ENCODE results near the gene AQP12A. TPM values are rescaled to one million over a fixed set of nuclear protein-coding genes. Genes with fewer than 3 reads are reported as not detected.

The AQP12A gene
- polyA plus RNA-seq, 3 donors: 105 TPM; not detected in 2

DNA sequence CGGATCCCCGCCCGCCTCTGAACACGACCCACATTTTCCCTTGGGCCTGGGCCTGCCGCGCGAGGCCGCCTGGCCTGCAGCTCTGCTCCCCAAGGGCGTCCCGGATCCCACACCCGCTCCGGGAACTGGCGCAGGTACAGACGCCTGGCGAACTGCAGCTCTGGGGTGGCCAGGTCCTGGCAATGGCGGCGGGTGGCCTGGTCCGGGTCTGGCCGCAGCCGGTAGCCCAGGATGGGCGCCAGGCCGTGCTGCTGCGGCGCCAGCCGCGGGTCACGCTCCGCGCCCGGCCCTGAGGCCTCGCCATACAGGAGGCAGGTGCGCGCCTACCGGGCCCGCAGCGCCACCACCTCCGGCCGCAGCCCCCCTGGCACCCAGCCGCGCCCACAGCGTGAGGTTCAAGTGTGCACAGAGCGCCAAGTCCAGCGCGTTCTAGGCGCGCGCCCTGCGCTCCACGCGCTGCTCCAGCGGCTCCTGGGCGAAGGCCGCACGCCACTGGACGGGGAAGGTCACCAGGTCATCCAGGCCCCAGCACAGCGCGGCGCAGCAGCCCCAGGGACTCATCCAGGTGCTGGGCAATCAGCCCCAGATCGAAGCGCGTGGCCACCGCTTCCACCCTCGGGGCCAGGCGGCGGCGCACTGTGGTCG is 9.5 kb downstream of the AQP12A start:
- H3K27ac ChIP-seq (ENCODE audit: low read depth, low read length): no peak overlapping the region
- WGBS, 3 donors: 86 to 88% (median 86%) methylated on average over 55 to 67 of the region's 67 CpGs

DNA sequence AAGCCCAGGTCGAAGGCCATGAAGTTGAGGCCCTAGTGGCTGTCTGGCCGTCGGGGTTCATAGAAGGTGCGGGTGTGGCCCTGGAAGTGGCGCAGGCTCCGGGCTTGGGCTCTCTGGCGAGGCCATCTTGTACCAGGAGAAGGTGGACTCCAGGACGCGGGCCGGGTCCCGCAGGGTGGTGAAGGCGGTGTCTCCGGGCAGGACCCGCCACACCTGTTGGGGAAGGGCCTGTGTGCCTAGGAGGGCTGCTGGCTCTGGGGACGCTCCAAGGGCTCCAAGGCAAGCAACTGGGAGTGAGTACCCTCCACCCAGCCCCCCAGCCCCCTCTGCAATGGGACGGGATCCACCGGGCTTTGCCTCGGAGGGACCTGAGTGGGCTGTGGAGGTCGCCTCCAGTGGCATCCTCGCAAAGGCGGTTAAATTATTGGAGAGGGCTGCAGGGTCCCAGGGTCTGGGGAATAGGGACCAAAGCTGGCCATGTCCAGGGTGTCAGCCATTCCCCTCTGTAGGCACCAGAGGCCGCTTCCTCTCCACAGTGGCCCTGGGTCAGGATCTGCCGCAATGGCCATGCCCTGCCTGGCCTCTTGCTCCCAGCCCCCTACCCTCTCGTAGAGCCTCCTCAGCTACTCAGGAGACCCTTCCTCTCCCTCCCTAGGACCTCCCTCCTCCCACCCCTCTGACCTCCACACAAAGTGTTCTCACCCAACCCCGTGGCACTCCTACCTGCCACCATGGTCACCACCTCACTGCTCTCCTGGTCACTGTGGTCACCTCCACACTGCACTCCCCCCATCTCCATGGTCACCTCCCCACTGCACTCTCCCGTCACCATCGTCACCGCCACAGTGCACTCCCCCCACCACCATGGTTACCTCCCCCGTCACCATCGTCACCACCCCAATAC is 10.3 kb downstream of the AQP12A start:
- no peak overlapping the region for H3K27ac ChIP-seq (ENCODE audit: low read depth, low read length)
- 82 to 92% (median 90%) methylated on average over 26 to 30 of the region's 30 CpGs for WGBS, 3 donors

DNA sequence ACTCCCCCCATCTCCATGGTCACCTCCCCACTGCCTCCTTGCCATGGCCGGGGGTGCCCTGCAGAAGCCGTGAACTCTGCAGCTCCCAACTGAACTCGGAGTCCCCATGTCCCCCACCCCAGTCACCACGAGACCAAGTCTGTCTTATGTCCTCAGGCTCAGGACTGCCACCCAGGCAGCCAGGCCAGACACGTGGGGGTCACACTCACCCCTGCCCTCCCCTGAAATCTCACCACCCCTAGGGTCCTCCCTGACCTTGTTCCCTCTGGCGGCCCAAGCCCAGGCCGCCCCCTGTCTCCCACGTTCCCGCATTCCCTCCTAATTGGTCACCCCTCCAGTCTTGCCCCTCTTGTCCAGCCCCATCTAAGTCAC is 11.0 kb downstream of the AQP12A start:
- H3K27ac ChIP-seq (ENCODE audit: low read depth, low read length): no peak overlapping the region
- WGBS, 3 donors: 83 to 84% (median 84%) methylated on average over 9 of the region's 9 CpGs

DNA sequence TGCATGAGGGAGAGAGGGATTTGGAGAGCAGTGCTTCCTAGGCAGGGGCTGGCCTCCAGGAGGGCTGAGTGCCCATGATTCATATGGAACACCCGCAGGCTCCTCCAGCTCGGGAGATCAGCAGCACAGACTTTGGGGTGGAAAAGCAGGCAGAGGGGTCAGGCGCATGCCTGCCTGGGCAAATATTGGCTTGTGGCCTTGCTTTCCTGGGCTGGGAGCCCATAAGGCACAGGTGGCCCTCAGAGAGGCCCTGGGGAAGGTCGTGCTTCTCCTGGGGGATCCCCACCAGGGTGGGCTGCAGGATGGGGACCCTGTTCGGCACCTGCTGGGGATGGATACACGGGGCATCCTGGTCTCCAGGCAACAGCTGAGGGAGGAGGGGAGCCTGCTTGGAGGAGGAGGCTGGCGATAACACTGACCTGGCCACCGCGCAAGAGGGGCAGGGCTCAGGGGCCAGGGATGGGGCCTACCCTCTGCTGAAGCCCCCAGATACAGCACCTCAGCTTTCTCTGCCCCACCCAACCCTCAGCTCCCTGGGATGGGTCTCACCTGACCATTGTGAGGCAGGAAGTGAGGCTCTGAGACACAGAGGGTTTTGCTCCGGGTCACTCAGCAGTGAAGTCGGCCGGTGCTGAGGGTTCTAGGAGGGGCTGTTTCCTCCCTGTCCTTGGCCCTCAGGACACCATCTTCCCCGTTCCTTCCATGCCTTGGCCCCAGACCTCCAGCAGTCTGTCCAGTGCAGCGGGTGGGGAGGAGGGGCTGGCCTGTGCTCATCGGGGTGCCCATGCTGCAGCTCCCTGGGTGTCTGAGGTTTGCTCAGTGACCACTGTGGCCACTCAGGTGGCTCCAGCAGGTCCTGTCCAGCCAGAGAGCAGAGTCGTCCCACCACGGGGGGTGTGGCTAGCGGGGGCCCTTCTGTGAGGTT is 12.0 kb downstream of the AQP12A start:
- 47 to 76% (median 64%) methylated on average over 17 to 18 of the region's 18 CpGs for whole genome bisulfite sequencing, 3 donors
- H3K27ac ChIP-seq (ENCODE audit: low read depth, low read length): no peak overlapping the region

DNA sequence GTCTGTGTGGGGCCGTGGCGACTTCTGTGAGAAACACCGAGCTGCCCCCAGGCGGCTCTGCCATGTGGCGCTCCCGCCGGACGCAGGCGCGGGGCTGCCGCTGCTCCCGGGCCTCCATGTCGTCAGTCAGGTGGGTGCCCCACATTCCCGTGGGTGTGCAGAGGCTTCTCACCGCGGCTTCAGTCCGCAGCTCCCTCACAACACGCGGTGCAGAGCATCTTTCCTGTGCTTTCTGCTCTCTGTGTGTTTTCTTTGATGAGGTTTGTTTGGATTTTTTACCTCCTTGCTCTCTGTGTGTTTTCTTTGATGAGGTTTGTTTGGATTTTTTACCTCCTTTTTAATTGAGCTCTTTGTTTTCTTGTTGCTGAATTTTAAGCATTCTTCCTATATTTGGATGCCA is 13.0 kb downstream of the AQP12A start:
- H3K27ac ChIP-seq (ENCODE audit: low read depth, low read length): no peak overlapping the region
- WGBS, 3 donors: 70 to 74% (median 71%) methylated on average over 19 of the region's 19 CpGs

DNA sequence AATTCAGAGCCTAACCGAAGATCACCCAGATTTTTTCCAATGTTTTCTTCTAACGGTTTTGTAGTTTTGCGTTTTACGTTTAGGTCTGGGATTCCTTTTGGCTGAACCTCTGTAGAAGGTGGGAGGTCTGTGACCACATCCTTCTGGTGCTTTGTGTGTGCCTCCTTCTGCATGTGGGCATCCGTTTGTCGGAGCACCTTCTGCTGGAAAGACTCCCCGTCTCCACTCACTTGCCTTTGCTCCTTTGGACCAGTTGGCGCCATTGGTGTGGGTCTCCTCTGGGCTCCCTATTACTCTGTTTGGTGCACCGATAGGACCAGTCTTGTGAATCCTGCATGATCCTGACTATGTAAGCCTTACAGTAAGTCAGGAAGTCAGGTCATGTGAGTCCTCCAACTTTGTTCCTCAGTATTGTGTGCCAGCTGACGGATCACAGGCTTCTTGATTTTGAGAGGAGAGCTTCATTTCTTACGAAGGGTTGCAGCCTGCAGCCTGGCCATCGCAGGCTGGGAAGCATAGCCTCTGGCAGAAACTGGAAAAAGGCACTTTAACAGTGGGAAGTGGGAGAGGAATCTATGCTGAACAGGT is 13.6 kb downstream of the AQP12A start:
- no peak overlapping the region for H3K27ac ChIP-seq (ENCODE audit: low read depth, low read length)
- WGBS, 3 donors: 50 to 81% (median 56%) methylated on average over 12 of the region's 12 CpGs

DNA sequence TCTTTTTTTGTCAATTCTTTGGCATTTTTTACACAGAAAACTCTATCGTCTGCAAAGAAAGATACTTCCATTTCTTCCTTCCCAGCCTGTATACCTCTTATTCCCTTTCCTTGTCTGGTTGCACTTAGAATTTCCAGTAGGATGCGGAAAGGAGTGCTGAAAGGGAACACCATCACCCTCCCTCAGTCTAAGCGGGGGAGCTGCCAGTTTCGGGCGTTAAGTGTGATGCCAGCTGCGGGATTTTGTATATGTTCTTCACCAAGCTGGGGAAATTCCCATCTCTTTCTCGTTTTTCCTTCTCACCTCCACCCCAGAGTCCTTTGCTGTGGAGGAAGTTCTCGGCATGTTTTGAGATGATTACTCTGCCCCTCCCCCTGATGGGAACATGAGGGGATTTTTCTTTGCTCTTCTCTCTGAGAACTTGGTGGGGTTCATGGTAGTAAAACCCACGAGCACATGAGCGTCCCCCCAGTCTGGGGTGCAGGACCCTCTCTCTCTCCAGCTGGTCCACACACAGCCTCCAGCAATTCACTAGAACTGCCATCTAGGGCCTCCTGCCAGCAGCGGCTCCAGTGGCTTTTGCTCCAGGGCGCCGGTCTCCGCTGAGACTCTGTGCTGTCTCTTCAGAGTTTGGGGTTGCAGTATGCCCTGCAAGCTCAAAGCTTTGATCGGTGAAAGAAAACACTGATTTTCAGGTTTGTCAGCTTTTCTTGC is 15.5 kb downstream of the AQP12A start:
- 65 to 72% (median 72%) methylated on average over 15 of the region's 15 CpGs for WGBS, 3 donors
- H3K27ac ChIP-seq (ENCODE audit: low read depth, low read length): no peak overlapping the region

DNA sequence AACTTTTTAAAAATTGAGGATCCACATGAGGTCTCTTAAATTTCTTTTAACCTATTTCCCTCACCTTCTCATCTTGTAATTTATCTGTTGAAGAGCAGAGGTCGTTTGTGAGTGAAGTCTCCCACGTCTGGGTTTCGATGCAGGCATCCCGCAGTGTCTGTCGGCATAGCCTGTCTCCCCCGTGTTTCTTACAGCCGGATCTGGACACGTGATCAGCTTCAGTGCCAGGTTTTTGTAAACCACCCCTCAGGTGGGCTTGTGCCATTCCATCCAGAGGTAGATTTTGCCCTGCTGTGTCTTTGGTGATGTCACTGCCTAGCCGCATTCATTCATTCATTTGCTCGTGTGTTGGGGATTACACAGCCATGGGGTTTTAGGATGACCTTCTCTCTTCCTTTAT is 16.2 kb downstream of the AQP12A start:
- WGBS, 3 donors: 64 to 68% (median 65%) methylated on average over 10 of the region's 10 CpGs
- no peak overlapping the region for H3K27ac ChIP-seq (ENCODE audit: low read depth, low read length)

DNA sequence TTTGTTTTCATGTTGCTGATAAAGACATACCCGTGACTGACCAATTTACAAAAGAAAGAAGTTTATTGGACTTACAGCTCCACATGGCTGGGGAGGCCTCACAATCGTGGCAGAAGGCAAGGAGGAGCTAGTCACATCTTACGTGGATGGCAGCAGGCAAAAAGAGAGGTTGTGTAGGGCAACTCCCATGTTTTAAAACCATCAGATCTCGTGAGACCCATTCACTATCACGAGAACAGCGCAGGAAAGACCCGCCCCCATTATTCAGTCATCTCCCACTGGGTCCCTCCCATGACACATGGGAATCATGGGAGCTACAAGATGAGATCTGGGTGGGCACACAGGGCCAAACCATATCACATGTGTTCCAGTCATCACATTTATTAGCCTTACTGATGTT is 16.8 kb downstream of the AQP12A start:
- no peak overlapping the region for H3K27ac ChIP-seq (ENCODE audit: low read depth, low read length)
- WGBS, 3 donors: 69 to 79% (median 74%) methylated on average over 7 of the region's 7 CpGs

DNA sequence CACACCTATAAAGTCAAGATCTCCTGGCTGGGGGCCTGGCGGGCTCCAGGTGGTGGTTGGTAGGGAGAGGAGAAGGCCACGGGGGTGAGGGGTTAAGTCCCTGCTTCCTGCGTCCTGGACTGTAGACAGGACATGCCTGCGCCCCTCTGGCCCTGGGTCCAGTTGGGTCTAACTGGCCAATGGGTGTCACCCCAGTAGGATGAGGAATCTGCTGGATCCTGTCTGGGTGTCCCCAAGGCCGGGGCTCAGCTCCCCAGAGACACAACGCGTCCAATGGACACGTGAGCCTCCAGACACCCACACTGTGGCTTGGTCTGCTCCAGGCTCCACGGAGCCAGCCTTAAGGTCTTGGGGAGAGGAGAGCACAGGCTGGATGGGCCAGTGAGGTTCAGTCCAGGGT is 19.6 kb downstream of the AQP12A start:
- H3K27ac ChIP-seq (ENCODE audit: low read depth, low read length): no peak overlapping the region
- WGBS, 3 donors: 83 to 91% (median 86%) methylated on average over 9 of the region's 9 CpGs

DNA sequence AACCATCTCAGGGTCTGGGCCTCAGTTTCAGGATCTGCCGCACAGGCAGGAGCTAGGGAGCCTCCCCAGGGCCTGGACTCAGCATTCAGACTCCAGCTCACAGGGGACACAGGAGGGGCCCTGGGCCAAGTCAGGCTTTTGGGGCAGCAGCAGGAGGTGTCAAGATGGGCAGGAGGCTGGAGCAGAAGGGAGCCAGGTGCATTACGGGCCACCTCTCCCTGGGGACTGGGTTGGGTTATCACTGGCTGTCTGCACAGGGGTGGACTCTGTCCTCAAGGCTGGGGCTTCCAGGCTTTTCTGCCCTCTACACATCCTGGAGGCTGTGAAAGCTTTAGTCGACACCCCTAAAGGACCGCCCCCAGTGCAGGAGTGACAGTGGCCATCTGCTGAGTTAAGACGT is 20.0 kb downstream of the AQP12A start:
- H3K27ac ChIP-seq (ENCODE audit: low read depth, low read length): no peak overlapping the region
- WGBS, 3 donors: 75 to 85% (median 81%) methylated on average over 5 of the region's 5 CpGs

DNA sequence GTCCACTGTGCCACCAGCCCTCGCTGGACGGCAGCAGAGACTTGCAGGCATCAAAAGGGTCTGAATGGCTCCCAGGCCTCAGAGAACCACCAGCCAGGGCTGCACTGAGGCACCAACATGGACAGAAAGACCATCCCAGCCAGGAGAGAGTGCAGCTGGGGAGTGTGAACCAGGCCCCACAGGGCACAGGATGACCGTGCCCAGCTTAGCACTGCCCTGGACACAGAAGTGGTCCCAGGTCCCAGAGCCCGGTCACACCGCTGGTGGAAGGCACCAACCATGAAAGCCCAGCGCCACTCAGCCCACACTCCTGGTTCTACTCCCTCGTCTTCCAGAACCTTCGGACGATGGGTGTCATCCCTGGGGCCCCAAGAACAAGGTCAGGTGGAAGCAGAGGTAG is 20.5 kb downstream of the AQP12A start:
- 87 to 90% (median 88%) methylated on average over 9 of the region's 9 CpGs for WGBS, 3 donors
- no peak overlapping the region for H3K27ac ChIP-seq (ENCODE audit: low read depth, low read length)

DNA sequence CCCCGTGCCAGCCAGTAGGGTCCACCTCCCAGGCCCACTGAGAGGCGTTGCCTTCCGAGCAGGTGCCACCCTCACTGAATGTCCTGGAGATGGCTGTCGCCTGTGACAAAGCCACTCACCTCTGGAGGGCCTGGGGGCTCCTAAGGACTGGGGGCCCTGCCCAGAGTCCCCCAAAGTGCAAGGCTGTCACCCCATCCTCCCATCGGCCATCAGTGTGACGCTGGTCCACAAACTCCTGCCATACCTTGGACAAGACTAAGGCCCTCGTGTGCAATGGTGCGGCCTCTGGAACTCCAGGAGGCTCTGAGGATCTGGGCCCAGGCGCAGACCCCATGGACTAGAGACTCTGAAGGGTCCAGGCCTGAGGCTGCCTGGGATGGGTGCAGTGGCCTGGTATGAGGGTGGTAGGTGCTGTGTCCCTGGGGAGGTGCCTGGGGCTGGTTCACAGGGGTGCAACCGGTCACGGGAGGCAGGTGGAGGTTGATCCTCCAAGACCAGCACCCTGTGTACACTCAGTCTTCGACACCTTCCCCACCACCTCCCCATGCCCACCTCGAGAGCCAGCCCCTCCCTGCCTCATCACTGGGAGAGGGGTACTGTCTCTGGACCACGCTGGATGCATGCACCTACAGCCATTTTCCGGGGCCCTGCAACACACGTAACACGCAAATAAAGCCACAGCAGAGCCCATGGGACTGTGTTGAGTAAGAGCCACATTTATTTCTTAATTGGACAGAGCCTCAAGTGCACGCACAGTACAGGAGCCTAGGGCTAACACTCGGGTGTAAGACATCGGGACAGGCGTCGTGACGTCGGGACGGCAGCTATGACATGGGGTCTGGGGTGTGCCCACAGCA is 21.6 kb downstream of the AQP12A start:
- 73 to 83% (median 79%) methylated on average over 25 of the region's 25 CpGs for WGBS, 3 donors

DNA sequence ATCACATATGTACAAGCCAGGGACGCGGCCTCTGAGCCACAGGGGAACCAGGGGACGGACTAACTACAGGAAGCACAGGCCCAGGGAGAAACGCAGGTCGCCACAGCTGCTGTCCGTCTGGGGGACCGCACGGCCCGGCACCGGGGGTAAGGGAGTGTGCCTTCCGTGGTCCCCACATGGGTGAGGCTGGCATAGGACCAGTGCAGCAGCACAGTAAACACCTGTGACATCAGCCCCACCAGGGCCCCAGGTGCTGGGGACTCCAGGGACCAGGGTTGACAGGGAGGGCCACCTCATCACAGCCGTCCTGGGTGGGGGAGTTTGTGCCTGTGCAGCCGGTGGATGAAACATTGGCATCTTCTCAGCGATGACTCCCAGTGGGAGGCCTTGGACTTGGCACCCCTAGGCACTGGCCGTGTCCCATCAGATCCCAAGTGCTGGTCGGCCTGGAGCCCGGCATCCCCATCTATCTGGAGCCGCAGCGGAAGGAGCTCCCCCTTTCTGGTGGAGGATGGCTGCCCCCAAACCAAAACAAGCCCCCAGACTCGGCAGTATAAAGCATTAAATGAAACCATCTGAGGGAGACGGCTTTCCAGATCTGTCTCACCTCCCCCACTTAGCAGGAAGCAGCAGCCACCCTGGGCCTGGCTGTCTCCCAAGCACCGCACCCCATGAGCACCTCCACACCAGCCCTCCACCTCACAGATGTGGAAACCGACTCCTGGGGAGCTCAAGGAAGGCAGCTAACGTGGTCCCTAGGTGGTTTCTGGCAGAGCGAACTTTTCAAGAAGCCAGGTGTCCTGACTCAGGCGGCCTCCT is 22.5 kb downstream of the AQP12A start:
- 57 to 73% (median 71%) methylated on average over 26 of the region's 26 CpGs for WGBS, 3 donors

More for the DNA sequence above, 21.6 kb downstream of the AQP12A start:
- no peak overlapping the region for H3K27ac ChIP-seq (ENCODE audit: low read depth, low read length)

DNA sequence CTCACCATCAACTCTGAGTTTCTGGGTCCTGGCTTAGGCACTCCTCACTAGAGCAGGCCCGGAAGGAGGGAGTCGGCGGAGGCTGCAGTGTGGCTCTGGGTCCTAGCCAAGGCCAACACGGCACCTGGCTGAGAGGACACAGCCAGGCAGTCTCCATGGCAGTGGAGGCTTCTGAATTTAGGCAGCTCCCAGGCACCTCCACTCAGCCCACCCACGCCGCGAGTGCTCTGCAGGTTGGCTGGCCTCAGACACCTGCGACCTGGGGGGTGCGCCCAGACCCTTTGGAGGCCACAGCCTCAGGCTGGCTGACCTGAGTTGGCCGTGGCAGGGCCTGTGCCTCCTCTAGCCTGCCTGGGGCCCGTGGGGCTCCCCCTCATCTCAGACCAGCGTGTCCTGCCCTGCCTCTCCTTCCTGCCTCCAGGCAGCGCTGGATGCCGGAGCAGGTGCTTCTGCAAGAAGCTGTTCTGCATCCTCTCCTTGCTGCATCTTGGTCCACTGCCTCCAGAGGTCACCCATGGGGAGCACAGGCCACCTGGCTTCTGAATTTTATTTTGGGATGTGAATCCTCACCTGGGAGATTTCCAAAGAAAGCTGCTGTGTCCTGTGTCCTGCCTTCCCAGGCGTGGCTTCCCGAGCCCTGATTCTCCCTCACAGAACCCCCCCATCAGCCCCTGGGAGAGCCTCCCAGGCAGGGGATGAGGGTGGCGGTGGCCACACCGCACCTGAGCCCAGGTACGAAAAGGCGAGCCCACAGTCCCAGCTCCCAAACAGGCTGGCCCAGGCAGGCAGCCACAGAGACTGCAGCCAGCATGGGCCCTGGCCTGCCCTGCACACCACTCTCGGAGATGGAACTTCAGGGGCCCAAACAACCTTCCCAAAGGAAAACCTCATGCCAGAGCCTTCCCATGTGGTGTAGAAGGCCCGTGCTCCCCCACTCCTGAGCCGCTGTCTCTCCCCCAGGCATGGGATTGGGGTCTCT is 23.4 kb downstream of the AQP12A start:
- no peak overlapping the region for H3K27ac ChIP-seq (ENCODE audit: low read depth, low read length)
- WGBS, 3 donors: 69 to 81% (median 80%) methylated on average over 23 of the region's 23 CpGs

More for the DNA sequence above, 22.5 kb downstream of the AQP12A start:
- H3K27ac ChIP-seq (ENCODE audit: low read depth, low read length): no peak overlapping the region

Data from adipose tissue (tissue), 3 donors.